Loucy (cell line): ENCODE data around the gene CELSR2.

Experiments
- CTCF ChIP-seq: fragments of 200-600 bp; sonication (generic); conservative IDR thresholded peaks from 2 replicates; pipeline ENCODE4 v1.5.1; 2014; ENCODE audit warnings: mild to moderate bottlenecking, antibody characterized with exemption, low read length
- EZH2phosphoT487 ChIP-seq: fragments of 200-600 bp; IDR thresholded peaks from 2 replicates; pipeline ENCODE4 v1.6.1; 2018; ENCODE audit warnings: antibody characterized with exemption, mild to moderate bottlenecking, moderate library complexity, borderline replicate concordance

GRCh38 chr1:109199710-109200109 lies 49.6 kb upstream of the CELSR2 start:
- TF ChIP-seq CTCF: no peak
- no peak for TF ChIP-seq EZH2phosphoT487
